Measurements from ENCODE around the gene CFAP57.

CFAP57 gene

DNA sequence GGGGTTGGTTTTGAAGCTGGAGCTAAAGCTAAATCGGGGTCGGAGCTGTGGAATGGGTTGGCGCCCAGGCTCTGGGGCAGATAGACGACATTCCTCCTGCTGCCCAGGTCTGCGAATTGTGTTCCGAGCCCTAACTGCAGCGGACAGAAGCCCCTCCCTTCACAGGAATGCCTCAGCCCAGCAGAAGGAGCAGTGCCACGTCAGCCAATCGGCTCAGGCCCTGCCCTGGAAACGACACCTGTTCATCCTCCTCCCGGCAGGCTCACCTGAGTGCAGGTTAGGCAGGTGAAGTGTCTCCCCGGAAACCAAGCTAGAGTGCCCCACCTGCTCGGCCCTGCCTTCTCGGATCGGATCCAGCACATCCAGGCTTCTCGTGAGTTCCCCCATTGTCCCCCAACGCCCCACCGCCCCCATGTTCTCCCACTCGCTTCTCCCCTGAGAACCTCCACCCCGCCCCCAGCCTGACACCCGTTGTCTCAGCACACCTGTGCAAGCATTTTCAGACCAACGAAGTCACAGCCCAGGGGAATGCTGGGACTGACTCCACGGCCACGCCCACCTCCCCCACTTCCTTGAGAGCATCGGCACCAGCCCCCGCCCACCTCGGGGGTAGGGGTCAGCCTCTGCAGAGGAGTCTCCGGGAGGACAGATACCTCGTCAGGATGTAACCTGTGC is 98.4 kb downstream of the CFAP57 start:
- Mint-ChIP-seq H3K27ac (no peak overlapping the region), H3K36me3 (no peaks in the 10 kb centered on the region), H3K4me3 (peak overlapping the region; percentile 64), H3K27me3 (peaks cover 46% of the 10 kb centered on the region), H3K9me3 (no peaks in the 10 kb centered on the region), H3K4me1 (peaks cover 24% of the 10 kb centered on the region)
- no peak for ATAC-seq

DNA sequence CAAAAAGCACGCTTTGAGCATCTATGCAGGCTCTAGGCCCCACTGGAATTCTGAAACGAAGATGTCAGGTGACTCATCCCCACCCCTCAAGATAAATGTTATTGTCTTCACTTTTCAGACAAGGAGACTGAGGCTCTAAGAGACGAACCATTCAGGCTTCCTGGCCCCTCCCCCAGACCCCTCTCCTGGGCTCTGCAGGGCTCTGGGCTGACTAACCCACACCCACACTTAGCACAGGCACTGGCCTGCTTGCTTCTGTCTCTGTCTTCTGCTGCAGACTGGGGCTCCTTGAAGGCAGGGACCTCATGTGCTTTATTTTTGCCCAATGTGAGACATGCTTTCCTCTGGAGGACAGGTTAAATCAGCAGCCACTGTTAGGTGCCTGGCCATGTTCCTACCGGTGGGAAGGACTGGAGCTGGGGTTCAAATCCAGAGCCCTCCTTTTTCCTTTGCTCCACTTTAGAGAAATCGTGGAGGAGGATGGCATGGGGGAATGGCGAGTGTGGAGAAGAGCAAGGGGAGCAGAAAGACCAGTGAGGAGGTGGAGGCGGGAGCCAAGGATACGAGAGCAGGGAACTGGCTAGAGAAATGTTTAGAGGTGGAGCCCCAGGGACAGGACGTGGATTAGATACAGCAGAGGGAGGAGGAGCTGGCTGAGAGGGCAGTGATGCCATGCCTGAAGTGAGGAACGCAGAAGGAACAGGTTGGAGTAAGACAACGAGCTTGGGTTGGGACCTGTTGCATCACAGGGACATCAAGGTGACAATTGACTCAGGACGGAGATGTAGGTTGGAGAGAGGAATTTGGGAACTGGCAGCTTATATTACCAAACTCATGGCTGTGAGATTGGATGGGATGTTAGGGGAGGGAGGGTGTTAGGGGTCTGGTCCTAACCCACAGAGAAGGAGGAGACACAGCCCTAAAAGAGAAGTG is 99.3 kb downstream of the CFAP57 start:
- Mint-ChIP-seq H3K9me3 (no peaks in the 10 kb centered on the region), H3K4me3 (peak overlapping the region; percentile 64), H3K27me3 (peaks cover 47% of the 10 kb centered on the region), H3K27ac (no peak overlapping the region), H3K36me3 (no peaks in the 10 kb centered on the region), H3K4me1 (peaks cover 24% of the 10 kb centered on the region)
- ATAC-seq, result no peak

DNA sequence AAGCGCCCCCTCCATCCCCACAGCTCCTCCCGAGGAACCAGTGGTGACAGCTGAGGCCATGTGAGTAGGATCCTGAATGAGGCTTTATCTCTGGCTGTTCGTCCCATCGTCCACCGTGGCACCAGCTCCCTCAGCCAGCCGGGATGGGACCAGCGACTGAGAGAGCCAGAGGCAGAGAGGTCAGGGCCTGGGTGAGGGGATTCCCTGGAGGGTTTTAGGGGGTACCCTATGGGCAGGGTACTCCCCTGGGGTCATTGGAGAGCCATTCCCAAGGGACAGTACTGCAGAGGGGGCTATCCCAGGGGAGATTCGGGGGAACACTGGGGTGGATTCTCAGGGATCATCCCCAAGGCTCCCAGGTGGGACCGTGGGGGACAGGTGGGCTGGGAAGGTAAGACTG is 100.0 kb downstream of the CFAP57 start:
- peaks cover 24% of the 10 kb centered on the region for H3K4me1 Mint-ChIP-seq
- H3K9me3 Mint-ChIP-seq, result no peaks in the 10 kb centered on the region
- H3K27ac Mint-ChIP-seq, result no peak overlapping the region
- no peaks in the 10 kb centered on the region for H3K36me3 Mint-ChIP-seq
- H3K4me3 Mint-ChIP-seq, result no peak overlapping the region
- no peak for ATAC-seq
- peaks cover 48% of the 10 kb centered on the region for H3K27me3 Mint-ChIP-seq

DNA sequence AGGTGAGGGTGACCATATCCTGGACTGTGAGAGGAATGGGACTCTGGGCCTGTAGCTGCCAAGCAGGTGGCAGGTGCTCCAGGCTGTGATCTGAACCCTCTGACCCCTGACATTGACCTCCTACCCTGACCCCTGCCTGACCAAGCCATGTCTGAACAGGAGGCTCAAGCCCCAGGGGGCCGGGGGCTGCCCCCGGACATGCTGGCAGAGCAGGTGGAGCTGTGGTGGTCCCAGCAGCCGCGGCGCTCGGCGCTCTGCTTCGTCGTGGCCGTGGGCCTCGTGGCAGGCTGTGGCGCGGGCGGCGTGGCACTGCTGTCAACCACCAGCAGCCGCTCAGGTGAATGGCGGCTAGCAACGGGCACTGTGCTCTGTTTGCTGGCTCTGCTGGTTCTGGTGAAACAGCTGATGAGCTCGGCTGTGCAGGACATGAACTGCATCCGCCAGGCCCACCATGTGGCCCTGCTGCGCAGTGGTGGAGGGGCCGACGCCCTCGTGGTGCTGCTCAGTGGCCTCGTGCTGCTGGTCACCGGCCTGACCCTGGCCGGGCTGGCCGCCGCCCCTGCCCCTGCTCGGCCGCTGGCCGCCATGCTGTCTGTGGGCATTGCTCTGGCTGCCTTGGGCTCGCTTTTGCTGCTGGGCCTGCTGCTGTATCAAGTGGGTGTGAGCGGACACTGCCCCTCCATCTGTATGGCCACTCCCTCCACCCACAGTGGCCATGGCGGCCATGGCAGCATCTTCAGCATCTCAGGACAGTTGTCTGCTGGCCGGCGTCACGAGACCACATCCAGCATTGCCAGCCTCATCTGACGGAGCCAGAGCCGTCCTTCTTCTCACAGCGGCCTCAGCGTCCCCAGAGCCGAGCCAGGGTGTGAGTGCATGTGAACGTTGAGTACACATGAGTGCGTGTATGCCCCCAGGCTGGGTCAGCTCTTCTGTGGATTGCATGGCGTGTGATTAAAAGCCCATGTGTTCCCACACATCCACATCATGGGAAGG is 100.7 kb downstream of the CFAP57 start:
- Mint-ChIP-seq H3K27me3 (peaks cover 42% of the 10 kb centered on the region), H3K27ac (no peak overlapping the region), H3K9me3 (no peaks in the 10 kb centered on the region), H3K36me3 (no peaks in the 10 kb centered on the region), H3K4me1 (peaks cover 24% of the 10 kb centered on the region), H3K4me3 (no peak overlapping the region)
- no peak for ATAC-seq

DNA sequence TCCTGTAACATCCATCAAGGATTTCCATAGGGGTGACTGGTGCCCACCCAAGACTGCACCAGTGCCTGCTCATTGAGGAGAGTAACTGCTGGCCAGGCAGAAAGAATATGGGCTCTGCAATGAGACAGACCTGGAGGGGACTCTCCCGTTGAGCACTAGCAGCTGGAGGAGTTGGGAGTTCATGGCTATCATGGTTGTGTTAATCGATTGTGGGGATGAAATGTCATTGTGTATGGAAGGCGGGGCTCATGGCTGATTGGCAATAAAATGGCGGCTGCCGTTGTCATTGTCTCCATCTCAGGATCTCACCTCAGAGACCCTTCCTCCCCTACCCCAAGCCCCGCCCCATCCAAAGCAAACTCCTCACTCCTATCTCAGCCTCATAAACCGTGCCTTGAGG is 101.6 kb downstream of the CFAP57 start:
- Mint-ChIP-seq H3K4me1 (peaks cover 24% of the 10 kb centered on the region), H3K27me3 (peaks cover 41% of the 10 kb centered on the region), H3K4me3 (no peak overlapping the region), H3K27ac (no peak overlapping the region), H3K9me3 (no peaks in the 10 kb centered on the region), H3K36me3 (no peaks in the 10 kb centered on the region)
- no peak for ATAC-seq

DNA sequence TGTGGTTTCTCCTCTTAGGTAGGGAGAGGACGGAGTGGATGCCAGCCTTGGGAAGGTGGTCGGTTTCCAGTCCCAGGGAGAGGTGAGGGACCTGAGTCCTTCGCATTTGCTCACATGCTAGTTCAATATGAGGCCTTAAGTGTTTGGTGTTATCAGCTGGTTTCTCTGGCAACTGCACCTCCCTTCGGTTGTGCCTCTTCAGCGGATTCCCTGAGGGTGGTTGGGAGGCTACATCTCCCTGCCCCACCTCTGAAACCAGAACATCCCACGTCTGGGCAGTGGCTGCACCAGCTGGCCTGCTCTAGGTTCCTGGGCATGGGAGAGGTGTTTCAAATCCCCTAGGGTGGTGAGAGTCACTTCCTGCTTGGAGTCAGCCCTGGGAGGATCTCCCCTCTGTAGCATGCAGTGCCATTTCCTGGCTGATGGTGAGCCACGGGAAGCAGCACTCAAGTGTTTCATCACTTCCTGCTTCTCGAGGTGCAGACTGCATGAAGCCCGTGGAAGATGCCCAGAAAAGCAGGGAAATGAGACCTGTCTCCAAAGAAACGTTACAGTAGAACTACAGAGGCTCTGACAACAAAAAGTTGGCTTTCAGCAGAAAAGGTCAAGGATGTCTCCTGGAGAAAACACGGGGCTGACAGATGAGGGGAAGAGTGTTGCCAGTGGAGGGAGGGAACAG is 102.1 kb downstream of the CFAP57 start:
- no peaks in the 10 kb centered on the region for H3K36me3 Mint-ChIP-seq
- H3K4me3 Mint-ChIP-seq, result no peak overlapping the region
- H3K9me3 Mint-ChIP-seq, result no peaks in the 10 kb centered on the region
- peak; percentile 46 for ATAC-seq
- peaks cover 24% of the 10 kb centered on the region for H3K4me1 Mint-ChIP-seq
- peak overlapping the region; percentile 50 for H3K27ac Mint-ChIP-seq
- H3K27me3 Mint-ChIP-seq, result peaks cover 40% of the 10 kb centered on the region

DNA sequence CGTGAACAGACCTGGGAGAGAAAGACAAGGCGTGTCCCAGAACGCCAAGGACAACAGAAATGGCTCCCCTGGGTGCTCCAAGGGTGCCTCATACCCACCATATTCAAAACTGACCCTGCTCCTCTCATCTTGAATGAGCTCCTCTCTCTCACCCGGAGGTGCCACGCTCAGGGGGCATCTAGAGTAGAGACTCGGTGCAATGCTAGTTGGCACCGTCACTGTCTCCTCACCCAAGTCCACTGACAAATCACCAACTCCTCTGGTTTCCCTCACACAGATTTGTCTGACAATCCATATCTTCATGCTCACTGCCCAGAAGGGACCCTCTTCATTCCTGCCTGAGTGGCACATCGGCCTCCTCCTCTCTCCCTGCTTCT is 102.7 kb downstream of the CFAP57 start:
- no peak overlapping the region for H3K4me3 Mint-ChIP-seq
- H3K27me3 Mint-ChIP-seq, result peaks cover 38% of the 10 kb centered on the region
- peak overlapping the region; percentile 50 for H3K27ac Mint-ChIP-seq
- no peaks in the 10 kb centered on the region for H3K9me3 Mint-ChIP-seq
- H3K36me3 Mint-ChIP-seq, result no peaks in the 10 kb centered on the region
- no peak for ATAC-seq
- H3K4me1 Mint-ChIP-seq, result peaks cover 23% of the 10 kb centered on the region

DNA sequence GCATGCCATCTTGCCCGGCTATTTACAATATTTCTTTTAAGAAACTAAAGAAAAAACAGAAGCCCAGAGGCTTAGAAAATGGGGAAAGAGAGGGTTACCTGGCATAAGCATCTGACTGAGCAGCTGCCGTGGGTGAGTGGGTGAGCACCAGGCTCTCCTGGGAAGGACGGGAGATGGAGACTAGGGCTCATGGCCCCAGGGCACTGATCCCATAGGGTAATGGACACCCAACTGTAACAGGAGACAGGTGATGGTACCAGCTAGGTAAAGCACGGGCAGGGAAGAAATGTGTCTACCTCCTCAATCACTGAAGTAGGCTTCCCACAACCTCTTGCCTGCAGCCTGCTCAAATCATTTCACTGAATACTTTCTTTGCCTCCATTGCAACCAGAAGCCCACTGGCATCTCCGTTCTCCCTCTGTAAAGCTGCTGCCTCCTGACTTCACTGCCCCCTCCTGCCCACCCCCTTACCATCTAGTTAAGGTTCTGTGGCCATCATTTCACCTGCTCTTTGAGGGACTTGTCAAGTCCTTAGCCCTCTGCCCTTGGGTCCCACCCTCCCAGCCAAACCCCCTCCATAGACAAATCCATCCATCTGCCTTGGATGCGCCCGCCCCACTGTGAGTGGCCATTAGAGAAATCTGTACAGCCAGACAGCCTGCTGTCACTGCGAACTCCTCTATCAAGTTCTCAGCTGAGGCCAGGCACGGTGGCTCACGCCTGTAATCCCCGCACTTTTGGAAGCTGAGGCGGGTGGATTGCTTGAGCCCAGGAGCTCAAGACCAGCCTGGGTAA is 103.9 kb downstream of the CFAP57 start:
- peaks cover 38% of the 10 kb centered on the region for H3K27me3 Mint-ChIP-seq
- H3K36me3 Mint-ChIP-seq, result no peaks in the 10 kb centered on the region
- no peak overlapping the region for H3K4me3 Mint-ChIP-seq
- H3K4me1 Mint-ChIP-seq, result peaks cover 11% of the 10 kb centered on the region
- no peak overlapping the region for H3K27ac Mint-ChIP-seq
- H3K9me3 Mint-ChIP-seq, result no peaks in the 10 kb centered on the region
- no peak for ATAC-seq

DNA sequence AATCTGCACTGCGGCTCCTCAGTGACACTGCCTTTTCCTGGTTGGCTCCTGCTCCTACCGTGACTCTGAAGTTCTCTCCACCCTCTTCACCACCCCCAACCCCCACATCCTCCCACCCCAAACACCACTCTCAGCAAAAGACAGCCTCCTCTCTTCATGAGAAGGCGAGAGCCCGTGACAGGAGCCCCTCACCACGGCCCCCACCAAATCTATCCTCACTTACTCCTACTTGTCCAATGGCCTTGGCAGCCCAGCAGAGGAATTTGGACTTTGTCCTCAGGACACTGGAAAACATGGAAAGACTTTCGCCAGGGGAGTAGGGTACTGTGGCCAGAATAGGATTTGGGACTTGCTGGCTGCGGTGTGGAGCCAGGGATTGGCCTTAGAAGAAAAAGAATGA is 104.5 kb downstream of the CFAP57 start:
- no peaks in the 10 kb centered on the region for H3K9me3 Mint-ChIP-seq
- no peak for ATAC-seq
- no peaks in the 10 kb centered on the region for H3K36me3 Mint-ChIP-seq
- H3K27ac Mint-ChIP-seq, result no peak overlapping the region
- no peak overlapping the region for H3K4me3 Mint-ChIP-seq
- H3K4me1 Mint-ChIP-seq, result peaks cover 7% of the 10 kb centered on the region
- peaks cover 31% of the 10 kb centered on the region for H3K27me3 Mint-ChIP-seq

DNA sequence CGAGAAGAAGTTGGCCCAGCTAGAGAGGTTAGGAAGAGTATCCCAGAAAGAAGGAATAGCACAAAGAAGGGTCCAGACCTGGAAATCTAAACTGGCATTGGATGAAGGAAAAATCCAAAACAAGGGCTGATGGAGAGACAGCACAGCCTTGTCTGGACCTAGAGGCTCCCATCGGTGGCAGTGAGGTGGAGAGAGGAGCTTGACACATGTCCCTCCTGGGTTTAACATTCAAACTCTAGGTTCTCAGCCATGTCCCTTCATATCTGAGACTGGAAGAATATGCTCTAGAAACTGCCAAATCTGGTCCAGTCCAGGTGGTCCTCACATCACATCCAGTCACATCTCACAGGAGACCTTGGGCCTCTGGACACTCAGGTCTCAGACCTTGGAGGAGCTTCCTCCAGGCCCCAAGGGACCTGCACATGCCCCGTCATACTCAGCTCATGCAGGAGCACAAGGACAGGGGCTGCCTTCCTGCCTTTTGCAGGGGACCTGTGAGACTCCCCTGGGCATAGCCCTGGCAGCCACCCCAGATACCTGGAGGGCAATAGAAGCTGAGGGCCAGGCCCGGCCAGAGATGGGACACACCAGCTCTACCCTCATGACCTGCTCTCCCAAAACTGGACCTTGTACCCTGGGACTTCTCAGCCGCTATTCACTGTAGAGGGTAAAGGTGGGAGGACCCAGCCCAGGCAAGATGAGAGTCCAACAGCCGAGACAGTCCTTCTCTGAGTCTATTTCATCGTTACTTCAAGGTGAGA is 105.2 kb downstream of the CFAP57 start:
- Mint-ChIP-seq H3K4me3 (no peak overlapping the region), H3K27ac (no peak overlapping the region), H3K27me3 (peaks cover 25% of the 10 kb centered on the region), H3K4me1 (peaks cover 7% of the 10 kb centered on the region), H3K36me3 (no peaks in the 10 kb centered on the region), H3K9me3 (no peaks in the 10 kb centered on the region)
- no peak for ATAC-seq

DNA sequence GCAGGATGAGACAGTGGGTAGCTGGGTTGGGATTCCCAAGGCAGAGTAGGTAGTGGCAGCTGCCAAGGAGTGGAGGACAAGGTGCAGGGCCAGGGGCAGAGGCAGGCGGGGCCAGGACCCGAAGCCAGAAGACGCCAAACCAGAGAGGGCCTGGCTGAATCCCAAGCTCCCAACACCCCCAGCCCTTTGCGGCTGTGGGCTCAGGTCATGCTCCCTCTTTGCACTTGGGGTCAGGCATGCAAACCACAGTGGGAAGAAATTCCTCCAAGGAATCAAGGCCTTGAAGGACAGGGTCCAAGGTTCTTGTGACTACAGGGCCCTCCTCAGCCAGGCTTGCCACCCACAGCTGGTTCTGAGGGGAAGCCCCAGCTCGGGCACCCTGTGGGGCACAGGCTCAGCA is 107.0 kb downstream of the CFAP57 start:
- H3K27me3 Mint-ChIP-seq, result peaks cover 25% of the 10 kb centered on the region
- peaks cover 6% of the 10 kb centered on the region for H3K4me1 Mint-ChIP-seq
- H3K4me3 Mint-ChIP-seq, result no peak overlapping the region
- H3K9me3 Mint-ChIP-seq, result no peaks in the 10 kb centered on the region
- ATAC-seq, result no peak
- H3K36me3 Mint-ChIP-seq, result no peaks in the 10 kb centered on the region
- H3K27ac Mint-ChIP-seq, result no peak overlapping the region

DNA sequence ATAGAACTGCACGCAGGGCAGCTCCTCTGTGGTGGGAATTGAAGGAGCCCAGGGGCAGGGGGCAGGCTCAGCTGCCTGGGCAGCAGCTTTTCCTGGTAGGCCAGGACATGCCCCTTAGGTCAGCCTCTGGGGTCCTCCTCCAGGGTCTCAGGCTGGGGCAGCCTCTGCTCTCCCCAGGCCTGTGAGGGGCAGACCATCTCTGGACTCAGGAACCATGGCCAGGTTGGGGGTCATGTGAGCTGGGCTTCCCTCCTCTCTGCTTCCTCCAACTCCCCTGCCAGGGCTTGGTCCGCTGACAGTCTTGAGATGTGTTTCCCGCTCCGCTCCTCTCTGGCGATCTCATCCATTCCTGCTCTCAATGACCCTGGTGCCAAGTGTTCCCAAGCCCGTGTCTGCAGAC is 107.5 kb downstream of the CFAP57 start:
- H3K27ac Mint-ChIP-seq, result no peak overlapping the region
- H3K4me1 Mint-ChIP-seq, result peaks cover 1% of the 10 kb centered on the region
- H3K9me3 Mint-ChIP-seq, result no peaks in the 10 kb centered on the region
- H3K27me3 Mint-ChIP-seq, result peaks cover 25% of the 10 kb centered on the region
- no peak overlapping the region for H3K4me3 Mint-ChIP-seq
- ATAC-seq, result no peak
- H3K36me3 Mint-ChIP-seq, result no peaks in the 10 kb centered on the region

DNA sequence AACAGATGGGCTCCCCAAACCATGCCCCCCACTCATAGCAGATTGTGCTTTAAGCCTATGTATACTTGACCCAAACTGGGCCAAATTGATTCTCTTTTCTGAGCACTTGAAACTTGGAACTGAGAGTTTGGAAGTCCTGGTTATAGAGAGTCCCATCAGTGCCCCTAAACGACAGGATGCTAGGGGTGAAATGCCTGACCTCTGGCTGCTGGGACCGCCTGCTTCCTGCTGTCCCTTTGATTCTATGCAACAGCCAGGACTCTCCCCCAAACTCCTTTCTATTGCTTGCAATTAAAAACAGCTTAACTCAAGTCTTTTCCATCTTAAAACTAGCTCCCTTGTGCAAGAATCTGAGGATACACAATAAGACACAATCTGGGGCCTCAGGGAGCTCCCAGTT is 108.6 kb downstream of the CFAP57 start:
- peaks cover 35% of the 10 kb centered on the region for H3K27me3 Mint-ChIP-seq
- H3K4me1 Mint-ChIP-seq, result no peaks in the 10 kb centered on the region
- ATAC-seq, result no peak
- no peak overlapping the region for H3K27ac Mint-ChIP-seq
- no peak overlapping the region for H3K4me3 Mint-ChIP-seq
- no peaks in the 10 kb centered on the region for H3K36me3 Mint-ChIP-seq
- H3K9me3 Mint-ChIP-seq, result no peaks in the 10 kb centered on the region

Data from stimulated activated memory B cell treated with anti-CD40 and anti-IgM and Interleukin-4, amounts not matched to agents 10 μg/mL and 1 μg/mL and 100 μg/mL, for 72 hours (primary cell).